Transverse colon (tissue), 4 donors: Measurements from ENCODE around the gene PALMD. TPM values are rescaled to one million over a fixed set of nuclear protein-coding genes. Genes with fewer than 3 reads are reported as not detected.

ENCODE experiments used
- DNase-seq: peaks from one replicate; pipeline ENCODE4 v3.0.0-alpha.2; 2019
- H3K27ac ChIP-seq, 4 donors: fragments of 200-600 bp; sonication (generic); 2 replicates each; pipeline ENCODE4 v1.5.1; 2016 to 2018; ENCODE audit warnings: inconsistent platforms in 4 of 4
- H3K27me3 ChIP-seq: fragments of 200-600 bp; sonication (generic); 2 replicates; pipeline ENCODE4 v1.5.1; 2017; ENCODE audit warnings: inconsistent platforms
- H3K36me3 ChIP-seq, 4 donors: fragments of 200-600 bp; sonication (generic); 2 replicates each; pipeline ENCODE4 v1.5.1; 2017 to 2019; ENCODE audit warnings: inconsistent platforms in 4 of 4
- H3K4me1 ChIP-seq, 4 donors: fragments of 200-600 bp; sonication (generic); 2 replicates each; pipeline ENCODE4 v1.5.1; 2017 to 2020; ENCODE audit warnings: inconsistent platforms in 4 of 4
- H3K4me3 ChIP-seq, 4 donors: fragments of 200-600 bp; sonication (generic); 1 replicate in 1 of 4; 2 replicates in 3 of 4; pipeline versions ENCODE4 v1.5.1 to v1.6.1; 2017 to 2019; ENCODE audit warnings: inconsistent platforms in 4 of 4
- H3K9me3 ChIP-seq, 2 donors: fragments of 200-600 bp; sonication (generic); 2 replicates each; pipeline ENCODE4 v1.5.1; 2017 to 2019; ENCODE audit warnings: inconsistent platforms in 2 of 2
- EP300 ChIP-seq: sonication (generic); formaldehyde crosslinking; IDR thresholded peaks from one replicate; pipeline ENCODE4 v1.6.1; 2017; ENCODE audit warnings: antibody characterized with exemption, low read depth
- POLR2A ChIP-seq: fragments of 450-650 bp; IDR thresholded peaks from one replicate; pipeline ENCODE4 v1.6.1; 2016; ENCODE audit warnings: antibody characterized with exemption, mild to moderate bottlenecking, moderate library complexity
- POLR2AphosphoS5 ChIP-seq, 3 donors: sonication (generic); formaldehyde crosslinking; IDR thresholded peaks; one replicate each; pipeline ENCODE4 v1.6.1; 2016; ENCODE audit warnings: antibody characterized with exemption in 3 of 3
- WGBS, 2 donors: methylation state at CpG; one replicate each; pipeline ENCODE4 v1.1.5; 2018; ENCODE audit warnings: low coverage in 1 of 2; 5-methylcytosine and 5-hydroxymethylcytosine counted together
- in situ Hi-C, 4 donors: fragments of 200-750 bp; cut with MboI; loops; one replicate each; pipeline versions ENCODE4 v1.15.0 to v1.15.1; 2017; ENCODE audit warnings: low sequenced_read_pairs in 3 of 4, low pct_ligation_motif_present in 1 of 4, low pct_unique_long_range_greater_than_20kb in 1 of 4
- intact Hi-C: fragments of 100-400 bp; cut with DNase I; formaldehyde crosslinking; loops from one replicate; pipeline ENCODE4 v1.15.1; 2023; ENCODE audit warnings: low total_unique reads
- total RNA-seq, 4 donors: library from RNA; depleted of rRNA; stranded (reverse); fragments of >200 nt; gene quantifications; one replicate each; pipeline ENCODE4 v1.1.0, GENCODE V29; 2016
- TF ChIP-seq, protein P1 (sequence below), 5 experiments: fragments of 200-600 bp in 3 of 5; fragments of 450-650 bp in 2 of 5; sonication (generic) in 3 of 5; IDR thresholded peaks; 1 replicate in 2 of 5; 2 replicates in 3 of 5; pipeline ENCODE4 v1.5.1; 2016 to 2017; ENCODE audit warnings: antibody characterized with exemption in 5 of 5, inconsistent platforms in 3 of 5, mild to moderate bottlenecking in 2 of 5, moderate library complexity in 1 of 5

Gene PALMD
- total RNA-seq, 4 donors from 2014 or later = 1.9 to 4.4 (median 2.9) TPM

DNA sequence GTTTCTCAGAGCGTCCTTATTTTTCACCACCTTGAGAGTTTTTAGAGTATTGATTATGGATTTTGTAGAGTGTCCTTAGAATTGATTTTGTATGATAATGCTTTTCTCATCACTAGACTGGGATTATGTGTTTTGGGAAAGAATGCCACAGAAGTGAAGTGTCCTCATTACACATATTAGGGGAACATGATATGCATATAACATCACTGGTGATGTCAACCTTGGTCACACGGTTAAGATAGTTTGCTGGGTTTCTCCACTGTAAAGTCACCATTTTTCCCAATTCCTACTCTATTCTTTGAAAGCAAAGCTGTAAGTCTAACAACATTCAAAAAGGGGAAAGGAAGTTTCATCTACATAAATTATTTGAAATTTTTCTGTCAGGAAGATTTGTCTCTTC, 39.6 kb upstream of the PALMD start:
- H3K27me3 ChIP-seq = no peaks in the 10 kb centered on the region
- H3K36me3 ChIP-seq = no peaks in the 10 kb centered on the region
- H3K27ac ChIP-seq = no peak overlapping the region
- no peaks in the 10 kb centered on the region for H3K9me3 ChIP-seq
- no peak overlapping the region for H3K4me3 ChIP-seq
- in situ Hi-C loops (no loop called here), intact Hi-C loops (no loop called here)
- no peak for DNase-seq
- no peaks in the 10 kb centered on the region for H3K4me1 ChIP-seq
- TF ChIP-seq POLR2AphosphoS5 (IDR thresholded peaks at IDR 0.05) (no peak), EP300 (no peak), POLR2A (no peak)
- TF ChIP-seq, protein P1, sequence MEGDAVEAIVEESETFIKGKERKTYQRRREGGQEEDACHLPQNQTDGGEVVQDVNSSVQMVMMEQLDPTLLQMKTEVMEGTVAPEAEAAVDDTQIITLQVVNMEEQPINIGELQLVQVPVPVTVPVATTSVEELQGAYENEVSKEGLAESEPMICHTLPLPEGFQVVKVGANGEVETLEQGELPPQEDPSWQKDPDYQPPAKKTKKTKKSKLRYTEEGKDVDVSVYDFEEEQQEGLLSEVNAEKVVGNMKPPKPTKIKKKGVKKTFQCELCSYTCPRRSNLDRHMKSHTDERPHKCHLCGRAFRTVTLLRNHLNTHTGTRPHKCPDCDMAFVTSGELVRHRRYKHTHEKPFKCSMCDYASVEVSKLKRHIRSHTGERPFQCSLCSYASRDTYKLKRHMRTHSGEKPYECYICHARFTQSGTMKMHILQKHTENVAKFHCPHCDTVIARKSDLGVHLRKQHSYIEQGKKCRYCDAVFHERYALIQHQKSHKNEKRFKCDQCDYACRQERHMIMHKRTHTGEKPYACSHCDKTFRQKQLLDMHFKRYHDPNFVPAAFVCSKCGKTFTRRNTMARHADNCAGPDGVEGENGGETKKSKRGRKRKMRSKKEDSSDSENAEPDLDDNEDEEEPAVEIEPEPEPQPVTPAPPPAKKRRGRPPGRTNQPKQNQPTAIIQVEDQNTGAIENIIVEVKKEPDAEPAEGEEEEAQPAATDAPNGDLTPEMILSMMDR (IDR thresholded peaks at IDR 0.05) = no peak
- WGBS, 2 donors = 87 to 88% methylated on average over 2 of the region's 2 CpGs

DNA sequence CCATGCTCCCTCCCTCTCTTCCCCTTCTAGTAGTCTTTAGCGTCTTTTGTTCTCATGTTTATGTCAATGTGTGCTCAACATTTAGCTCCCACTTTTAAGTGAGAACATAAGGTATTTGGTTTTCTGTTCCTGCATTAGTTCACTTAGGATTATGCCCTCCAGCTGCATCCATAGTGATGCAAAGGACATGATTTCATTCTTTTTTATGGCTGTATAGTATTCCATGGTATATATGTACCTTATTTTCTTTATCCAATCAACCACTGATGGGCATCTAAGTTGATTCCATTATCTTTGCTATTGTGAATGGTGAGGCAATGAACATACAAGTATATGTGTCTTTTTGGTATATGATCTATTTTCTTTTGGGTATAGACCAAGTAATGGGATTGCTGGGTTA, 38.3 kb upstream of the PALMD start:
- intact Hi-C loops = no loop called here
- no peak for TF ChIP-seq POLR2AphosphoS5 (IDR thresholded peaks at IDR 0.05)
- TF ChIP-seq, protein P1 (IDR thresholded peaks at IDR 0.05) = no peak
- TF ChIP-seq POLR2A = no peak
- no peak for TF ChIP-seq EP300
- 86 to 89% methylated on average over 1 of the region's 1 CpG for WGBS, 2 donors
- in situ Hi-C loops = no loop called here
- DNase-seq = no peak
- Histone ChIP-seq H3K36me3 (no peaks in the 10 kb centered on the region), H3K4me3 (no peak overlapping the region), H3K27ac (no peak overlapping the region), H3K9me3 (no peaks in the 10 kb centered on the region), H3K27me3 (no peaks in the 10 kb centered on the region), H3K4me1 (no peaks in the 10 kb centered on the region)

DNA sequence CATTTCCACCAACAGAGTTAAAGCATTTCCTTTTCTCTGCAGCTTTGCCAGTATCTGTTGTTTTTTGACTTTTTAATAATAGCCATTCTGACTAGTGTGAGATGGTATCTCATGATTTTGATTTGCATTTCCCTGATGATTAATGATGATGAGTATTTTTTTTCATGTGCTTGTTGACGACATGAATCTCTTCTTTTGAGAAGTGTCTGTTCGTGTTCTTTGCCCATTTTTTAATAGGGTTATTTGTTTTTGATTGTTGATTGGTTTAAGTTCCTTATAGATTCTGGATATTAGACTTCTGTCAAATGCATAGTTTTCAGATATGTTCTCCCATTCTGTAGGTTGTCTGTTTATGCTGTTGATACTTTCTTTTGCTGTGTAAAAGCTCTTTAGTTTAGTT, 37.9 kb upstream of the PALMD start:
- DNase-seq = no peak
- no peaks in the 10 kb centered on the region for H3K4me1 ChIP-seq
- no peaks in the 10 kb centered on the region for H3K9me3 ChIP-seq
- TF ChIP-seq POLR2AphosphoS5 (IDR thresholded peaks at IDR 0.05) (no peak), POLR2A (no peak), EP300 (no peak)
- TF ChIP-seq, protein P1 (IDR thresholded peaks at IDR 0.05) = no peak
- no peaks in the 10 kb centered on the region for H3K36me3 ChIP-seq
- WGBS, 2 donors = 84% methylated on average over 2 of the region's 2 CpGs
- H3K27me3 ChIP-seq = no peaks in the 10 kb centered on the region
- no peak overlapping the region for H3K27ac ChIP-seq
- in situ Hi-C loops (no loop called here), intact Hi-C loops (no loop called here)
- no peak overlapping the region for H3K4me3 ChIP-seq

DNA sequence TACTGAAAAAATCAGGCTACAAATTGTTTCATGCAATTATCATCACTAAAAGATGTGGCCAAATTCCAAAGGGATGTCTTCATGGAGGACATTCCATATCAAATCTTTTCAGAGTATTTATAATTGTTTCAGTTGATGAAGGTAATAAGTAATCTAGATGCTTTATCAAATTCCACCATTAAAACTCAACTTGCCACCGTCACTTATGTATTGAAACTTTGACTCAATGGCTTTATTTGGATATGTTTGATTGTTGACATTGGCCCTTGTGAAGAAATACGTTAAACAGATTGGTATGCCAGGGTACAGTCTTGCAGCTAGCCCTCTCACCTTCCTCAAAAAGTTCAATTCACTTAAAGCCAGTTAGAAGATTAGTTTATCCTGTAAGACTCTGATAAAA, 32.2 kb upstream of the PALMD start:
- Histone ChIP-seq H3K4me1 (no peaks in the 10 kb centered on the region), H3K27me3 (no peaks in the 10 kb centered on the region), H3K36me3 (no peaks in the 10 kb centered on the region), H3K4me3 (no peak overlapping the region), H3K9me3 (no peaks in the 10 kb centered on the region), H3K27ac (no peak overlapping the region)
- intact Hi-C loops = no loop called here
- no peak for DNase-seq
- 71 to 80% methylated on average over 2 of the region's 2 CpGs for WGBS, 2 donors
- in situ Hi-C loops = no loop called here
- TF ChIP-seq POLR2AphosphoS5 (IDR thresholded peaks at IDR 0.05) (no peak), POLR2A (no peak), EP300 (no peak)
- TF ChIP-seq, protein P1 (IDR thresholded peaks at IDR 0.05) = no peak
